Measurements from ENCODE around the gene ARHGEF19. TPM values are rescaled to one million over a fixed set of nuclear protein-coding genes. Genes with fewer than 3 reads are reported as not detected.

Gene ARHGEF19
- total RNA-seq, 4 donors from 2014 or later, result 15.8 to 27.1 (median 20.6) TPM

DNA sequence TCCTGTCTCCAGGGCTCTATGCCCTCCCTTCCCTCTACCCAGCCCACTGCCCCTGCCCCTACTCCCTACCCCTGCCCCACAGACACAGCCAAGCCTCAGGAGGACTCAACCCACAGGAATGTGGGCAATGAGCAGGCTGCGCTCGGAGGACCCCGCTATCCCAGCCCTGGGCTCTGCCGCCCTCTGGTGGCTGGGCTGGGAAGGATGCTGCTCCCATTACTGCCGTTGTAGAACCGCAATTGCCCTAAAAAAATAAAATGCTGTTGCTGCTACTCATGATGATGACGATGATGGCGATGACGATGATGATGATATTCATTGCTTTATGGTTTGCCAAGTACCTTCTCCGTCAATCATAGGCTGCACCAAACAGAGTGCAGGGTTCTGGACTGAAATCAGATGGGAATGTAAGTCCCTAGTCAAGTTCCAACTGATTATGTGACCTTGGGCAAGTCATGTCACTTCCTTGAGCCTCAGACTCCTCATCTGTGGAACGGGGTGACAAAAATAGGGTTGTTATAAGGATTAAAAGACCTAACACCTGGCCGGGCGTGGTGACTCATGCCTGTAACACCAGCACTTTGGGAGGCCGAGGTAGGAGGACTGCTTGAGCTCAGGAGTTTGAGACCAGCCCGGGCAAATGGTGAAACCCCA, 24.6 kb downstream of the ARHGEF19 start:
- Histone ChIP-seq H3K4me1 (peaks cover 51 to 95% (median 62%) of the 10 kb centered on the region in 3 donors), H3K9me3 (no peaks in the 10 kb centered on the region)

DNA sequence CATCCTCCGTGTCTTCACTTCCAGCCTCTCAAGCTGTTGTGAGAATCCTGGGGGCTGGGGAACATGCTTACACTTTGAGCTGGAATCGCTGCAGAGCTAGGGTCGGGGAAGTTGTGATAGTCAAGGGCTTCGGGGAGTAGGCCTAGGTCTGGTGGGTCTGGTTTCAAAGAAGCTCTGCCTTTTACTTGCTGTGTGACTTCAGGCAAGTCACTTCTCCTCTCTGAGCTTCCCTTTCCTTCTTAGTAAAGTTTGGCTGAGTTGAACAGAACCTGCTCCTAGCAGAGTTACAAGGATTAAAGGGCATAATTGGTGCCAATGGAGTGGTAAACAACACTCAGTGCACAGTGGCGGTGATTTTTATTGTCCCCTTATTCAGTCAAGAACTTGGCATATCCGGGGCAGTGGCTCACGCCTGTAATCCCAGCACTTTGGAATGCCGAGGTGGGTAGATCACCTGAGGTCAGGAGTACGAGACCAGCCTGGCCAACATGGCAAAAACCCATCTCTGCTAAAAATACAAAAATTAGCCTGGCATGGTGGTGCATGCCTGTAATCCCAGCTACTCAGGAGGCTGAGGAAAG, 25.7 kb downstream of the ARHGEF19 start:
- Histone ChIP-seq H3K9me3 (no peaks in the 10 kb centered on the region), H3K27ac (peak overlapping the region; percentile 56 to 93 (median 78)), H3K27me3 (peaks cover 0 to 6% (median 0%) of the 10 kb centered on the region in 4 donors), H3K4me1 (peaks cover 57 to 100% (median 68%) of the 10 kb centered on the region in 3 donors), H3K36me3 (no peaks in the 10 kb centered on the region), H3K4me3 (no peak overlapping the region)
- 47 to 49% methylated on average over 6 to 7 of the region's 9 CpGs for WGBS, 2 donors
- DNase-seq, result no peak
- intact Hi-C loops (cut with DNase I), result loop anchor here (2.0 kb wide), 1 partner anchor 108 kb away; no protein-coding TSS in a partner anchor
- TF ChIP-seq CTCF (IDR thresholded peaks at IDR 0.05), result no peak
- TF ChIP-seq POLR2A (IDR thresholded peaks at IDR 0.05), result no peak

More for the DNA sequence above, 24.6 kb downstream of the ARHGEF19 start:
- intact Hi-C loops (cut with DNase I), result loop anchor here (2.0 kb wide), 1 partner anchor 109 kb away; no protein-coding TSS in a partner anchor
- TF ChIP-seq POLR2A (IDR thresholded peaks at IDR 0.05) (no peak), CTCF (IDR thresholded peaks at IDR 0.05) (peak; percentile 96 to 99 (median 98))
- peak overlapping the region; percentile 75 to 93 (median 86) for H3K27ac ChIP-seq
- peaks cover 0 to 6% (median 0%) of the 10 kb centered on the region in 4 donors for H3K27me3 ChIP-seq
- no peaks in the 10 kb centered on the region for H3K36me3 ChIP-seq
- WGBS, 2 donors, result 5 to 27% methylated on average over 10 to 14 of the region's 15 CpGs
- H3K4me3 ChIP-seq, result no peak overlapping the region
- DNase-seq, result no peak

- TF ChIP-seq POLR2A (IDR thresholded peaks at IDR 0.05) (no peak), CTCF (IDR thresholded peaks at IDR 0.05) (peak in 2 of 6 experiments; percentile 16 to 36)
- H3K36me3 ChIP-seq, result no peaks in the 10 kb centered on the region
- WGBS, 2 donors, result 51 to 78% methylated on average over 4 to 6 of the region's 10 CpGs
- no peak for DNase-seq
- peaks cover 56 to 100% (median 67%) of the 10 kb centered on the region in 3 donors for H3K4me1 ChIP-seq
- peak overlapping the region; percentile 86 to 94 (median 92) for H3K27ac ChIP-seq
- H3K4me3 ChIP-seq, result peak overlapping the region in 1 of 4 donors; percentile 20
- no peaks in the 10 kb centered on the region for H3K9me3 ChIP-seq
- H3K27me3 ChIP-seq, result peaks cover 0 to 6% (median 0%) of the 10 kb centered on the region in 4 donors
- intact Hi-C loops (cut with DNase I), result no loop called here
Observed at GRCh38 chr1:16184557-16185303, 27.7 kb downstream of the ARHGEF19 start.

DNA sequence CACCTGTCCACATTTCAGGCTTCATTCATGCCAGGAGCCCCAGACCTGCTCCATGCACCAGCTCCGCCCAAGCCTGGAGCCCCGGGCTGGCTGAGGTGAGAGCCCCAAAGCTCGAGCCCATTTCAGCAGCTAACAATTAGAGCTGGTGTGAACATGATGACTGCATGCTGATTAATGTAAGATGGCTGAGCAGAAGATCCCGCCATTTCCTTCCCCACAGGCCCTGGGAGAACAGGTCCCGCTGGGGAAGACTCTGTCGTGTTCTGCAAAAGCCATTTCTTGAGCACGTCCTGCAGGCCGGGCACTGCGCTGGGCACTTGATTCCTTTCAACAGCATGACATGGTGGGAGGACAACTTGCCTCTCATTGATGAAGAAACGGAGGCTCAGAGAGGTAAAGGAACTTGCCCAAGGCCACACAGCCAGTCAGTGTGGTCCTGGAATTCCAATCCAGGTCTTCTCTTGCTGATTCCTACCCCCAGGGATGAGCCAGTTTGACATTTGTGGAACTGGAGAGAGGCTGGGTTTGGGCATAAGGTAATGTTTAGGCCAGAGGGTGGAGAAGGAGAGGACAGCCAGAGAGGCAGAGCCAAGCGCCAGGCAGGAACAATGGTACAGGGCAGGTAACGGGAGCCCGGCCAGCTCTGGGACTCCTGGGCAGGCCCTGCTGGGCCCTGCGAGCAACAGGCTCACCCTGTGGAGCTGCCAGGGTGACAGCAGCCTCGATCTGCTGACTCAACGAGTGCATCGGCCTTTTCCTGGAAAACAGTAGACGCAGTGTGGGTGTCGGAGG, 28.5 kb downstream of the ARHGEF19 start:
- 33 to 57% methylated on average over 6 of the region's 19 CpGs for WGBS, 2 donors
- no peaks in the 10 kb centered on the region for H3K9me3 ChIP-seq
- no peaks in the 10 kb centered on the region for H3K36me3 ChIP-seq
- intact Hi-C loops (cut with DNase I), result no loop called here
- DNase-seq, result no peak
- H3K4me1 ChIP-seq, result peaks cover 49 to 100% (median 61%) of the 10 kb centered on the region in 3 donors
- peaks cover 0 to 5% (median 0%) of the 10 kb centered on the region in 4 donors for H3K27me3 ChIP-seq
- peak overlapping the region; percentile 86 to 94 (median 92) for H3K27ac ChIP-seq
- no peak for TF ChIP-seq CTCF (IDR thresholded peaks at IDR 0.05)
- TF ChIP-seq POLR2A (IDR thresholded peaks at IDR 0.05), result no peak
- peak overlapping the region in 2 of 4 donors; percentile 19 to 20 for H3K4me3 ChIP-seq
